Activated CD8-positive, alpha-beta memory T cell treated with anti-CD3 and anti-CD28 coated beads, Interleukin-2, amount 50 U/mL, for 4 hours (primary cell): Measurements from ENCODE around the gene NUAK2.
"Not testable (repeated sequence)": the region's sequence is repeated elsewhere in the genome, so short reads cannot be mapped to it uniquely, and the experiment has no call there.

Experiments used
- DNase-seq: peaks from one replicate; pipeline ENCODE4 v3.0.0-alpha.2; 2020

Gene NUAK2

DNA sequence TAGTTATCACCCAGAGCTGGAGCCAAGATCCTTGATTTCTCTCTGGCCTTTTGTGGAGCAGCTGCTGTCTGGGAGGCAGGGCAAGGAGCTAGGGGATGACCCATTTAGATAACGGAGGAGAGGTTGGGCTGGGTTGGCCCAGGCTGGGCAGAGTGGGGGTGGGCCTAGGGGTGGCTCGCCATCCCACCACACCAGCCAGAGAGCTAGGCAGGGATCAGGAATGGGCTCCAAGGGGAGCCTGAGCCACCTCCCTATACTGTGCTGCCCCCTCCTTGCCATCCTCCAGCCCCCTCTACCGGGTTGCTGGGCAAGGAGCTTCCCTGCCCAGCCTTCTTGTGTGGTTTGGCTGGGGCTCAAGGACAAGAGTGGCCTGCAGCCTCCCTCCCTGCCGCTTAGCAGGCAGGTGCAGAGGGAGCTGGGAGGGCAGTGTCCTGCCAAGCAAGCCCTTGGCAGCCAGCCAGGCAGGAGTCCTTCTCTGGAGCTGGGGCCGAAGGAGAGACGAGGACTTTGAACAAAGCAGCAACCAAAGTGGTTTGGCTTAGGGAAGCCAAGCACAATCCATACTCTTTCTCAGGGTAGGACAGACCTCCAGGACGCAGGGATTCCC, 4.1 kb downstream of the NUAK2 start:
- DNase-seq = no peak

GRCh38 chr1:205316161-205316566, 5.4 kb downstream of the NUAK2 start:
- DNase-seq = no peak

- no peak for DNase-seq
These were observed 6.4 kb downstream of the NUAK2 start for GRCh38 chr1:205315008-205315618.

DNA sequence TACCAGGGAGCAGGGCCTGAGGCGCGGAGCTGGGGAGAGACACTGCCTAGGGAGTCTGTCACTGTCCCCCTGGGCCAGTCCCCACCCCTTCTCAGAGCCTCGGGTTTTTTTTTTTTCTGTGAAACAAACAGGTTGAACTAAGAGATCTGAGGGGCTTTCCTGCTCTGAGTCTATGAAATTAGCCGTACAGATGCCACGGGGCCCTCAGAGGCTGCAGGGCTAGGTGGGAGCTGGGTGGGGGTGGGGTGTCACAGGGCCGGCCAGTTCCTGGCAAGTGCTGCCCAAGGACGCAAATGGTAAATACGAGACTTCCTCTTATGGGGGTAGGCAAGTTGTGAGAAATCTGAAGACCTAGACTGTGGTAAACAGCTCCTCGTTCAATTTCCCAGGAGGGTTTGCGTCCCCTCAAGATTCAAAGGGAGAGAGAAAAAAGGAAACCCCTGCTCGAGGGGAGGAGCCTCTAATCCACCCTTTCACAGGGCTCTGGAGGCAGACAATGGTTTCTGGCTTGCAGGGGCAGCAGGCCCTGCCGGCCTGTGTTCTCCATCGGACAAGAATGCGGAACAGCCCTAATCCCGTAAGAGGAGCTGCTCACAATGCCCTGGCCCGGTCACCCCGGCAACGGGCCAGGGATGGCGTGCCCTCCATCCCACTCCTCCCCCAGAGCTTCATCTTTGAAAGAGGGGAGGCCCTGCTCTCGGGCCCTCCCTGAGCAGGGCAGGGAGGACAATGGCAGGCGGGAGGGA, 7.8 kb downstream of the NUAK2 start:
- DNase-seq = peak; percentile 29

- DNase-seq = no peak
These were observed 8.5 kb downstream of the NUAK2 start for GRCh38 chr1:205312866-205313562.

- DNase-seq = no peak
These were observed 10.4 kb downstream of the NUAK2 start for GRCh38 chr1:205310976-205311704.

DNA sequence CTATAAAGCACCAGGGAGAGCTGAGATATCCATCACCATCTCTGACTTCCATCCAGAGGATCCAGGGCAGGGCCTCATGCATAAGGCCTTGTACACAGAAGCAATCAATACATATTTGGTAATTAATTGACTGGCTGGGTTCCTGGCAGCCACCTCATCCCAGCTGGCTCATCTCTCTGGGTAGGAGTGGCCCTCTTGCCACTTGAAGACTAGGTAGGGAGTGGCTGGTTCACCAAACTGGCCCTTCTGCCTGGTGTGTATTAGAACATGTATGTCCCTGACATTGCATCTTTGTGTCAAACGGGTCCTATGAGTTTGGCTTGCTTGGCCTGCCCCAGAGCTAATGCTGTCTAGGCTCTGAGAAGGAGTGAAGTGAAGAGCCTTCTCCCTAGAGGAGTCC, 11.8 kb downstream of the NUAK2 start:
- DNase-seq = no peak

DNA sequence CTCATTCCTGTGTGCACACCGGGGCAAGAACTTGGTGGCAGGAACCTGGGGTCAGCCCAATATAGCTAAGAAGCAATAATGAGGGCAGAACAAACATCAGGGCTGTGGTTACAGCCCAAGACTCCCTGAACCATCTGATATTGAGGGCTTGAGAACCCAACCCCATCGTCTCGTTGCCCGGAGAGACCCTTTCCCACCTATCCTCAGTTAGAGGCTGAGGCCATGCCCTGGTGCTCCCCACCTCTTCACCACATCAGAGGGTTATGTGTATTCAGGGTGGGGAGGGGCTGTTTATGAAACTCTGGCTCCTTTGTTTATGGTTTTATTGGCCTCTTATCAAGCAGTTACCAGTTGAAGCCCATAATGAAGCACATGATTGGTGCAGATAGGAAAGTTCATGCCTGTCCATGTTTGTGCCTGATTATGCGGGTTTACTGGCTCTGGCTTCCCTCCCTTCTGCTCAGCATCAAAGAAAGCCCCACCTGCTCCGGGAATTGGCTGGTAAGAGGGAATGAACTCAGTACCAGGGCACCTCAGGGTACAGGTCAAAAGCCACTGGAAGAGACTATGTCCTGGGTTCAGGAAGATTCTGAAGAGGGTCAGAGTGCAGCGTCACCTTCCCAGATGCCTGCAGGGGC, 14.5 kb downstream of the NUAK2 start:
- DNase-seq = no peak

DNA sequence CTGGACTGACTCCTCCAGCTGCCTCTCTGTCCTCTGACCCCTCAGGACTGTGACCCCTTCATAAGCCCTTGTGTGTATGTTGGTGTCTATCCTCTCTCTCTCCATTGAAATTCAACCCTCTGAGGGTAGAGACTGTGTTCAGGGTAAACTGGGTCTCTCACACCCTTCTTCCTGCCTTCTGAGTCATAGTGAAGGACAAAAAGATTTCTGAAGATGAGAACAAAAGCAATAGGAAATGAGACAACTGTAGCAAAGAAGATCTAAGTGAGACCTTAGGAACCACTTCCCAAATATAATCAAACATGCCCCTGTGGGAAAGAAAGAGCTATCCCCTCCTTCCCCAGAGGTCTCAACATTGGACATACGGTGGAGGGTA, 16.9 kb downstream of the NUAK2 start:
- DNase-seq = no peak

GRCh38 chr1:205304046-205304694, 17.4 kb downstream of the NUAK2 start:
- DNase-seq = no peak

GRCh38 chr1:205303247-205303888, 18.2 kb downstream of the NUAK2 start:
- no peak for DNase-seq

GRCh38 chr1:205301842-205302588, 19.5 kb downstream of the NUAK2 start:
- DNase-seq = no peak

GRCh38 chr1:205301205-205301821, 20.2 kb downstream of the NUAK2 start:
- no peak for DNase-seq

DNA sequence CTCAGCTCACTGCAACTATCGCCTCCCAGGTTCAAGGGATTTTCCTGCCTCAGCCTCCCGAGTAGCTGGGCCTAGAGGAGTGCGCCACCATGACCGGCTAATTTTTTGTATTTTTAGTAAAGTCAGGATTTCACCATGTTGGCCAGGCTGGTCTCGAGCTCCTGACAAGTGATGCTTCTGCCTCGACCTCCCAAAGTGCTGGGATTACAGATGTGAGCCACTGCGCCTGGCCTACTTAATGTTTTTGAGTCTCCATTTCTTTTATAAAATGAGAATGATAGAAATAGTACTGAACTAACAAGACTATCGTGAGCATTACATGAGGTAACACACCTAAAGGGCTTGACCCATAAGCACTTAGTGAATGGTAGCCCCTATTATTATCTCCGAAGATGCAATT, 21.4 kb downstream of the NUAK2 start:
- DNase-seq = no peak

- no peak for DNase-seq
These were observed 23.2 kb downstream of the NUAK2 start for GRCh38 chr1:205298191-205298994.

DNA sequence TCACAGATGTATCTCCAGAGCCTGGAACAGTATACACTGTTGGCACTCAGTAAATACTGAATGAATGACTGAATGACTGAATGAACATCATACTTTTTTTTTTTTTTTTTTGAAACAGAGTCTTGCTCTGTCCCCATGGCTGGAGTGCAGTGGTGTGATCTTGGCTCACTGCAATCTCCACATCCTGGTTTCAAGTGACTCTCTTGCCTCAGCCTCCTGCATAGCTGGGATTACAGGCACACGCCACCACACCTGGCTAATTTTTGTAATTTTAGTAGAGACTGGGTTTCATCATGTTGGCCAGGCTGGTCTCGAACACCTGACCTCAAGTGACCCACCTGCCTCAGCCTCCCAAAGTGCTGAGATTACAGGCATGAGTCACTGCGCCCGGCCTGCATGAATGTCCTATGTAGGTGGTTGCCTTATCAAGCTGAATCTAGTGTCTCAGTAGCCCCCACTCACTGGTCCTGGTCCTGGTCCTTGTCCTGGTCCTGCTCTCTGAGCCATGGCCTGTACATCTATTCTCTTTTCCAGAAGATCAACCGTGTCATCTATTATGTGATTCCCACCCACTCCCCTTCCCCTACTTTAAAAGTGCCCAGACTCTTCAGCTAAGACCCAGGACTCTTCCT, 23.9 kb downstream of the NUAK2 start:
- DNase-seq = not testable (repeated sequence)

GRCh38 chr1:205296154-205296553, 25.4 kb downstream of the NUAK2 start:
- DNase-seq = no peak

- DNase-seq = no peak
These were observed 26.6 kb downstream of the NUAK2 start for GRCh38 chr1:205294934-205295333.
